K562 (cell line): ENCODE data around the gene KCNN3. TPM values are rescaled to one million over a fixed set of nuclear protein-coding genes. Genes with fewer than 3 reads are reported as not detected.

Experiments
- ATAC-seq: fragments of 200-7000 bp; cut with Tn5 transposase; 3 replicates; pipeline ENCODE4 v1.9.1; 2020; ENCODE audit warnings: moderate library complexity
- BruUV-seq: library from RNA; stranded (reverse); fragments of 400-500 nt; replicated peaks from 2 replicates; lab custom pipeline; 2021; lab: Mats Ljungman, UMichigan
- CTCF ChIA-PET: fragments of 300-600 bp; formaldehyde crosslinking; extraction: SDS; loops from one replicate; lab custom pipeline; 2021; ENCODE audit warnings: low intra/inter-chr PET ratio; lab: Yijun Ruan, JAX
- POLR2A ChIA-PET: fragments of 300-600, 350-650 bp; sonication (Branson Sonifier 250); formaldehyde crosslinking; extraction: SDS; loops from one replicate; lab custom pipeline; 2021; ENCODE audit warnings: antibody characterized with exemption, inconsistent platforms; lab: Yijun Ruan, JAX
- DNase-seq, 4 experiments: peaks; one replicate each; pipeline versions ENCODE4 v3.0.0 to v3.0.0-alpha.2; 2011 to 2018; ENCODE audit warnings: low spot score in 3 of 4, mixed read lengths in 3 of 4; ENCODE audit errors: extremely low read depth in 1 of 4
- FAIRE-seq: peaks from 2 replicates; lab custom pipeline; 2011; peaks lifted over from hg19 to GRCh38; lab: Jason Lieb, UNC
- H2AFZ ChIP-seq: 2 replicates; pipeline ENCODE4 v1.6.0; 2011; ENCODE audit warnings: low read depth, low read length, control low read depth, inconsistent platforms
- H3K27ac ChIP-seq: fragments of 200-600 bp; 3 replicates; pipeline ENCODE4 v1.8.0; 2011; ENCODE audit warnings: low read depth, mild to moderate bottlenecking, control low read depth, inconsistent platforms, low read length, moderate library complexity, mixed read lengths; ENCODE audit errors: extremely low read depth
- H3K27me3 ChIP-seq, 2 experiments: fragments of 300-600 bp in 1 of 2; 2 replicates in 1 of 2; 3 replicates in 1 of 2; pipeline versions ENCODE4 v1.6.0 to v1.8.0; 2011; ENCODE audit warnings: inconsistent platforms in 2 of 2, low read length in 2 of 2, mild to moderate bottlenecking in 1 of 2, mixed read lengths in 1 of 2, moderate library complexity in 1 of 2; ENCODE audit not compliant: control insufficient read depth in 2 of 2, insufficient read depth in 2 of 2
- H3K36me3 ChIP-seq: fragments of 300-600 bp; 3 replicates; pipeline ENCODE4 v1.8.0; 2011; ENCODE audit warnings: mild to moderate bottlenecking, low read length, inconsistent platforms; ENCODE audit not compliant: control insufficient read depth, insufficient read depth
- H3K4me1 ChIP-seq, 2 experiments: fragments of 200-600 bp in 1 of 2; replicated peaks in 1 of 2; 2 replicates in 1 of 2; 3 replicates in 1 of 2; pipeline versions ENCODE4 v1.5.1 to v1.8.0; 2011; ENCODE audit warnings: inconsistent platforms in 2 of 2, low read length in 2 of 2, mild to moderate bottlenecking in 1 of 2, mixed read lengths in 1 of 2, moderate library complexity in 1 of 2; ENCODE audit not compliant: control insufficient read depth in 2 of 2, insufficient read depth in 2 of 2
- H3K4me2 ChIP-seq: 2 replicates; pipeline ENCODE4 v1.6.1; 2011; ENCODE audit warnings: low read length, control low read depth, inconsistent platforms, mixed read lengths; ENCODE audit not compliant: insufficient read depth
- H3K4me3 ChIP-seq: fragments of 200-600 bp; sonication (generic), shearing (Covaris generic); 2 replicates; pipeline ENCODE4 v1.5.1; 2016; ENCODE audit warnings: control low read depth, inconsistent platforms
- H3K79me2 ChIP-seq: fragments of 200-600 bp; 3 replicates; pipeline ENCODE4 v1.8.0; 2011; ENCODE audit warnings: low read length, inconsistent platforms; ENCODE audit not compliant: control insufficient read depth, insufficient read depth
- H3K9ac ChIP-seq, 2 experiments: 2 replicates each; pipeline versions ENCODE4 v1.6.0 to v1.6.1; 2011; ENCODE audit warnings: low read depth in 2 of 2, low read length in 2 of 2, control low read depth in 1 of 2, inconsistent platforms in 1 of 2, mild to moderate bottlenecking in 1 of 2, mixed read lengths in 1 of 2; ENCODE audit not compliant: insufficient read depth in 1 of 2
- H3K9me1 ChIP-seq: one replicate; pipeline ENCODE4 v1.6.0; 2011; ENCODE audit warnings: inconsistent platforms, mild to moderate bottlenecking, low read length, moderate library complexity; ENCODE audit not compliant: control insufficient read depth, insufficient read depth
- H3K9me3 ChIP-seq: replicated peaks from 2 replicates; pipeline ENCODE4 v1.5.1; 2011; ENCODE audit warnings: low read depth, low read length, inconsistent platforms; ENCODE audit not compliant: control insufficient read depth, insufficient read depth
- H4K20me1 ChIP-seq: replicated peaks from 2 replicates; pipeline ENCODE4 v1.6.1; 2011; ENCODE audit warnings: low read length, inconsistent platforms, mixed read lengths; ENCODE audit not compliant: control insufficient read depth, insufficient read depth
- NFIC ChIP-seq: fragments of 450-650 bp; IDR thresholded peaks from 2 replicates; pipeline ENCODE4 v1.6.1; 2017; ENCODE audit warnings: mild to moderate bottlenecking, inconsistent platforms
- ZNF507 ChIP-seq: conservative IDR thresholded peaks from 2 replicates; pipeline ENCODE4 v1.6.1; 2017; ENCODE audit warnings: missing genetic modification characterization, missing compliant biosample characterization
- WGBS: fragments of 100-300 bp; shearing (Covaris generic); methylation state at CpG from one replicate; pipeline ENCODE4 v1.1.6; 2016; ENCODE audit warnings: low coverage, mixed read lengths; ENCODE audit not compliant: insufficient coverage; ENCODE audit errors: missing lambda C conversion rate; 5-methylcytosine and 5-hydroxymethylcytosine counted together
- in situ Hi-C: fragments of 300-500 bp; cut with MboI; formaldehyde crosslinking; loops from 4 replicates; pipeline ENCODE4 v1.15.0; 2018; ENCODE audit warnings: inconsistent platforms, mixed read lengths
- intact Hi-C: fragments of 100-400 bp; cut with micrococcal nuclease; formaldehyde crosslinking; loops from 2 replicates; pipeline ENCODE4 v1.14.2; 2022
- polyA plus RNA-seq, 8 experiments: library from polyadenylated mRNA; depleted of rRNA in 4 of 8; stranded (reverse) in 5 of 8; unstranded in 3 of 8; fragments of >200 nt; fragmentation: Nextera tagmentation in 2 of 8; fragmentation: Illumina TruSeq in 1 of 8; extraction: Ambion mirVana in 2 of 8; extraction: Trizol in 1 of 8; gene quantifications; 2 replicates each; pipeline versions ENCODE4 v1.2.1 to v1.2.3, GENCODE V29; 2011 to 2014; ENCODE audit warnings: inconsistent platforms in 1 of 8, missing spikeins in 1 of 8
- total RNA-seq, 7 experiments: library from RNA; depleted of rRNA in 6 of 7; stranded (reverse); fragments of >200 nt in 6 of 7; fragmentation: Illumina TruSeq in 2 of 7; extraction: Trizol in 2 of 7; gene quantifications; 2 replicates each; pipeline versions ENCODE4 v1.2.1 to v1.2.3, GENCODE V29; 2011 to 2021; ENCODE audit warnings: low replicate concordance in 1 of 7
- TF ChIP-seq, protein P1 (sequence below): sonication (generic); formaldehyde crosslinking; IDR thresholded peaks from 2 replicates; pipeline ENCODE4 v1.8.1; 2023; ENCODE audit warnings: missing genetic modification reagents, mild to moderate bottlenecking, borderline replicate concordance

Gene KCNN3
- total and polyA plus RNA-seq, 9 of the 15 experiments (the other 6 are each of a cell fraction or from before 2014, with no cell fraction given): 0.02 to 0.03 TPM; not detected in 7

DNA sequence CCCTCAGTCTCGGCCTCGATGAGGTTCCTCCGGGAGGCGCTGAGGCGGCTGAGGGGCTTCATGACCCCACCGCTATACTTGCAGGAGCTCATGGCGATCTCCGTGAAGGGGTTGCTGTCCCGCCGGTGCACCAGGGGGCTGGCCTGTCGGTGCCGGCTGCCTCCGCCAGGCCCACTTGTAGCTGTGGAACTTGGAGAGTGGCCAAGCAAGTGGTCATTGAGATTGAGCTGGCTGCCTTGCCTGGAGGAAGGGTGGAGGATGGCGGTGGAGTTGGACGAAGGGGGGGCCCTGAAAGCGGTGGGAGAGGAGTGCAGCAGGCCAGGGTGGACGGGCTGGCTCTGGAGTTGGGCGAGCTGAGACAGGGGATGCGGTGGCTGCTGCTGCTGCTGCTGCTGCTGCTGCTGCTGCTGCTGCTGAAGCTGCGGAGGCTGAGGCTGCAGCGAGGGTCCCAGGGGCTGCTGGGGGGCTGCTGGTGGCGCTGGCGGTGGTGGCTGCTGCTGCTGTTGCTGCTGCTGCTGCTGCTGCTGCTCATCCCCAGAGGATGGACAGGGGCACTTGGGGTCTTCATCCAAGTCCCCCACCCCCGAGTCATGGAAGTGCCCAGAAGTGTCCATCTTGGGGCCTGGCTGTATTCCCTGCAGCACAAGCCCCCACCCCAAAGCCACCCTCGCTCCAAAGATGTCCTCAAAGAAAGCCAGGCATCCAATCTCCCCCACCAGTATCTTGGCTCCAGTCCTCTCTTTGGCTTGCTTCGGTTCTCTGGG lies 548 bp downstream of the KCNN3 start:
- no peak for FAIRE-seq
- Histone ChIP-seq H3K4me3 (no peak overlapping the region; the same call in 1 of the 2 replicates), H3K4me1 (peaks cover 30 to 41% of the 10 kb centered on the region in 2 experiments), H3K27ac (no peak overlapping the region), H3K79me2 (no peaks in the 10 kb centered on the region), H3K9me3 (no peaks in the 10 kb centered on the region), H3K4me2 (peak overlapping the region; percentile 77), H2AFZ (peak overlapping the region; percentile 86), H3K9me1 (no peaks in the 10 kb centered on the region), H3K9ac (peak overlapping the region in 1 of 2 experiments; percentile 62; a peak in 1 of 4 replicates), H3K36me3 (no peaks in the 10 kb centered on the region), H3K27me3 (peaks cover 17 to 18% of the 10 kb centered on the region in 2 experiments; a peak in 4 of 5 replicates), H4K20me1 (no peaks in the 10 kb centered on the region)
- POLR2A ChIA-PET: interaction anchor here (0.6 to 1.1 kb wide), 14 partner anchors 9 to 581 kb away, joined by 3 to 4 read pairs (median 3); no protein-coding TSS in a partner anchor
- TF ChIP-seq ZNF507 (tag) (no peak), NFIC (peak; percentile 47)
- TF ChIP-seq, protein P1, sequence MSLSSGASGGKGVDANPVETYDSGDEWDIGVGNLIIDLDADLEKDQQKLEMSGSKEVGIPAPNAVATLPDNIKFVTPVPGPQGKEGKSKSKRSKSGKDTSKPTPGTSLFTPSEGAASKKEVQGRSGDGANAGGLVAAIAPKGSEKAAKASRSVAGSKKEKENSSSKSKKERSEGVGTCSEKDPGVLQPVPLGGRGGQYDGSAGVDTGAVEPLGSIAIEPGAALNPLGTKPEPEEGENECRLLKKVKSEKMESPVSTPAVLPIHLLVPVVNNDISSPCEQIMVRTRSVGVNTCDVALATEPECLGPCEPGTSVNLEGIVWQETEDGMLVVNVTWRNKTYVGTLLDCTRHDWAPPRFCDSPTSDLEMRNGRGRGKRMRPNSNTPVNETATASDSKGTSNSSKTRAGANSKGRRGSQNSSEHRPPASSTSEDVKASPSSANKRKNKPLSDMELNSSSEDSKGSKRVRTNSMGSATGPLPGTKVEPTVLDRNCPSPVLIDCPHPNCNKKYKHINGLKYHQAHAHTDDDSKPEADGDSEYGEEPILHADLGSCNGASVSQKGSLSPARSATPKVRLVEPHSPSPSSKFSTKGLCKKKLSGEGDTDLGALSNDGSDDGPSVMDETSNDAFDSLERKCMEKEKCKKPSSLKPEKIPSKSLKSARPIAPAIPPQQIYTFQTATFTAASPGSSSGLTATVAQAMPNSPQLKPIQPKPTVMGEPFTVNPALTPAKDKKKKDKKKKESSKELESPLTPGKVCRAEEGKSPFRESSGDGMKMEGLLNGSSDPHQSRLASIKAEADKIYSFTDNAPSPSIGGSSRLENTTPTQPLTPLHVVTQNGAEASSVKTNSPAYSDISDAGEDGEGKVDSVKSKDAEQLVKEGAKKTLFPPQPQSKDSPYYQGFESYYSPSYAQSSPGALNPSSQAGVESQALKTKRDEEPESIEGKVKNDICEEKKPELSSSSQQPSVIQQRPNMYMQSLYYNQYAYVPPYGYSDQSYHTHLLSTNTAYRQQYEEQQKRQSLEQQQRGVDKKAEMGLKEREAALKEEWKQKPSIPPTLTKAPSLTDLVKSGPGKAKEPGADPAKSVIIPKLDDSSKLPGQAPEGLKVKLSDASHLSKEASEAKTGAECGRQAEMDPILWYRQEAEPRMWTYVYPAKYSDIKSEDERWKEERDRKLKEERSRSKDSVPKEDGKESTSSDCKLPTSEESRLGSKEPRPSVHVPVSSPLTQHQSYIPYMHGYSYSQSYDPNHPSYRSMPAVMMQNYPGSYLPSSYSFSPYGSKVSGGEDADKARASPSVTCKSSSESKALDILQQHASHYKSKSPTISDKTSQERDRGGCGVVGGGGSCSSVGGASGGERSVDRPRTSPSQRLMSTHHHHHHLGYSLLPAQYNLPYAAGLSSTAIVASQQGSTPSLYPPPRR (CRISPR knock-in tag): 0 out of 2 replicates have a peak, but pooled peaks have one; percentile 35
- WGBS: 15% methylated on average over 26 of the region's 26 CpGs
- no TSS peak for BruUV-seq
- CTCF ChIA-PET: no interaction called here
- DNase-seq: no peak
- intact Hi-C loops (no loop called here), in situ Hi-C loops (no loop called here)
- no peak for ATAC-seq
